SK-N-SH (cell line): ENCODE results near the gene PARP9.

Experiments
- EP300 ChIP-seq, 2 experiments: IDR thresholded peaks; 2 replicates each; pipeline versions ENCODE4 v1.4.0 to v1.6.1; 2012; ENCODE audit warnings: borderline replicate concordance in 1 of 2, low read depth in 1 of 2, low read length in 1 of 2
- POLR2AphosphoS5 ChIP-seq: IDR thresholded peaks from 2 replicates; pipeline ENCODE4 v1.6.1; 2012; ENCODE audit warnings: low read depth, low read length
- RFX5 ChIP-seq: IDR thresholded peaks from 2 replicates; pipeline ENCODE4 v1.6.1; 2012; ENCODE audit warnings: mild to moderate bottlenecking, improper control_type of control experiment, low read length
- TF ChIP-seq, protein P1 (sequence below): fragments of 200-600 bp; sonication (generic); IDR thresholded peaks from 2 replicates; pipeline ENCODE4 v1.6.1; 2017; ENCODE audit warnings: antibody characterized with exemption, mild to moderate bottlenecking, moderate library complexity
- TF ChIP-seq, protein P2 (sequence below): IDR thresholded peaks from 2 replicates; pipeline ENCODE4; 2012

DNA sequence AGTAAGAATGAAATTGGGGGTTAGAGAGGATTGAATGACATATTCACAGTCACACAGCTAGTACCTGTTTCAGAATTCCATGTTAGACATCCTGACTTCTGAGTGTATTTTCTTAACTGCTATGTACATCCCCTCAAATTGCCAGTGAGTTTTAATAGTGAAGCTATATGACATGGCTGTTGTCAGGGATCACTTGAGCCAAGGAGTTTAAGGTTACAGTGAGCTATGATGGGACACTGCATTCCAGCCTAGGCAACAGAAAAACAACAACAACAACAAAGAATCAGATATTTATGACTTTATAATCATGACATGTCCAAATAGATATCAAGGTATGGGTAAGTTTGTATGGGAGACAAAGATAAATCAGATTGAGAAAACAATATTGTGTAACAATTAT is 29.9 kb upstream of the PARP9 start:
- TF ChIP-seq, protein P1, sequence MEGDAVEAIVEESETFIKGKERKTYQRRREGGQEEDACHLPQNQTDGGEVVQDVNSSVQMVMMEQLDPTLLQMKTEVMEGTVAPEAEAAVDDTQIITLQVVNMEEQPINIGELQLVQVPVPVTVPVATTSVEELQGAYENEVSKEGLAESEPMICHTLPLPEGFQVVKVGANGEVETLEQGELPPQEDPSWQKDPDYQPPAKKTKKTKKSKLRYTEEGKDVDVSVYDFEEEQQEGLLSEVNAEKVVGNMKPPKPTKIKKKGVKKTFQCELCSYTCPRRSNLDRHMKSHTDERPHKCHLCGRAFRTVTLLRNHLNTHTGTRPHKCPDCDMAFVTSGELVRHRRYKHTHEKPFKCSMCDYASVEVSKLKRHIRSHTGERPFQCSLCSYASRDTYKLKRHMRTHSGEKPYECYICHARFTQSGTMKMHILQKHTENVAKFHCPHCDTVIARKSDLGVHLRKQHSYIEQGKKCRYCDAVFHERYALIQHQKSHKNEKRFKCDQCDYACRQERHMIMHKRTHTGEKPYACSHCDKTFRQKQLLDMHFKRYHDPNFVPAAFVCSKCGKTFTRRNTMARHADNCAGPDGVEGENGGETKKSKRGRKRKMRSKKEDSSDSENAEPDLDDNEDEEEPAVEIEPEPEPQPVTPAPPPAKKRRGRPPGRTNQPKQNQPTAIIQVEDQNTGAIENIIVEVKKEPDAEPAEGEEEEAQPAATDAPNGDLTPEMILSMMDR: no peak
- TF ChIP-seq EP300 (IDR thresholded peaks at IDR 0.05; ENCODE audit: borderline replicate concordance in 1 of 2, low read depth in 1 of 2, low read length in 1 of 2) (no peak), RFX5 (no peak), POLR2AphosphoS5 (no peak)
- TF ChIP-seq, protein P2, sequence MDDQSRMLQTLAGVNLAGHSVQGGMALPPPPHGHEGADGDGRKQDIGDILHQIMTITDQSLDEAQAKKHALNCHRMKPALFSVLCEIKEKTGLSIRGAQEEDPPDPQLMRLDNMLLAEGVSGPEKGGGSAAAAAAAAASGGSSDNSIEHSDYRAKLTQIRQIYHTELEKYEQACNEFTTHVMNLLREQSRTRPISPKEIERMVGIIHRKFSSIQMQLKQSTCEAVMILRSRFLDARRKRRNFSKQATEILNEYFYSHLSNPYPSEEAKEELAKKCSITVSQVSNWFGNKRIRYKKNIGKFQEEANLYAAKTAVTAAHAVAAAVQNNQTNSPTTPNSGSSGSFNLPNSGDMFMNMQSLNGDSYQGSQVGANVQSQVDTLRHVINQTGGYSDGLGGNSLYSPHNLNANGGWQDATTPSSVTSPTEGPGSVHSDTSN: no peak
